Endothelial cell of hepatic sinusoid (primary cell): Measurements from ENCODE around the gene TIRAP.
"Not testable (repeated sequence)": the region's sequence is repeated elsewhere in the genome, so short reads cannot be mapped to it uniquely, and the experiment has no call there.

ENCODE experiments used
- in situ Hi-C: cut with HindIII; loops from 2 replicates; pipeline ENCODE4 v1.10.0; 2017; ENCODE audit warnings: low sequenced_read_pairs

TIRAP gene

GRCh38 chr11:126282361-126282735, 545 bp upstream of the TIRAP start:
- in situ Hi-C loops: no loop called here

- in situ Hi-C loops: no loop called here
These were observed 1.9 kb downstream of the TIRAP start for GRCh38 chr11:126284829-126285228.

- in situ Hi-C loops: no loop called here
These were observed 5.3 kb downstream of the TIRAP start for GRCh38 chr11:126288237-126288636.

GRCh38 chr11:126290887-126291286, 8.0 kb downstream of the TIRAP start:
- in situ Hi-C loops: no loop called here

- in situ Hi-C loops: no loop called here
These were observed 10.8 kb downstream of the TIRAP start for GRCh38 chr11:126293726-126294125.

- in situ Hi-C loops: no loop called here
These were observed 14.1 kb downstream of the TIRAP start for GRCh38 chr11:126297004-126297403.

- in situ Hi-C loops: no loop called here
These were observed 20.9 kb downstream of the TIRAP start, which contains the start of gene DCPS for GRCh38 chr11:126303623-126304456. TSS of gene DCPS (plus strand) at chr11:126304060. CDS start at chr11:126304081, 21 bp downstream.

GRCh38 chr11:126304457-126305075, 21.7 kb downstream of the TIRAP start:
- in situ Hi-C loops: no loop called here

- in situ Hi-C loops: no loop called here
These were observed 22.8 kb downstream of the TIRAP start for GRCh38 chr11:126305699-126306098.

GRCh38 chr11:126307706-126308105, 24.8 kb downstream of the TIRAP start:
- in situ Hi-C loops: no loop called here

GRCh38 chr11:126308271-126308671, 25.4 kb downstream of the TIRAP start:
- in situ Hi-C loops: no loop called here

- in situ Hi-C loops: not testable (repeated sequence)
These were observed 25.9 kb downstream of the TIRAP start for GRCh38 chr11:126308771-126309170.

GRCh38 chr11:126310200-126310991, 27.5 kb downstream of the TIRAP start:
- in situ Hi-C loops: no loop called here

GRCh38 chr11:126310992-126311310, 28.1 kb downstream of the TIRAP start:
- in situ Hi-C loops: no loop called here

GRCh38 chr11:126311401-126312291, 28.8 kb downstream of the TIRAP start:
- in situ Hi-C loops: no loop called here

GRCh38 chr11:126312961-126313360, 30.1 kb downstream of the TIRAP start:
- in situ Hi-C loops: no loop called here

GRCh38 chr11:126313826-126314225, 30.9 kb downstream of the TIRAP start:
- in situ Hi-C loops: no loop called here

- in situ Hi-C loops: no loop called here
These were observed 34.5 kb downstream of the TIRAP start for GRCh38 chr11:126317432-126317755.

GRCh38 chr11:126317756-126318573, 35.1 kb downstream of the TIRAP start:
- in situ Hi-C loops: no loop called here
